Fibroblast of skin of left biceps (primary cell): ENCODE measurements around the gene E2F4.

ENCODE experiments used
- DNase-seq, 2 experiments: peaks; one replicate each; pipeline ENCODE4 v3.0.0-alpha.2; 2013; ENCODE audit warnings: low read depth in 2 of 2

Gene E2F4

DNA sequence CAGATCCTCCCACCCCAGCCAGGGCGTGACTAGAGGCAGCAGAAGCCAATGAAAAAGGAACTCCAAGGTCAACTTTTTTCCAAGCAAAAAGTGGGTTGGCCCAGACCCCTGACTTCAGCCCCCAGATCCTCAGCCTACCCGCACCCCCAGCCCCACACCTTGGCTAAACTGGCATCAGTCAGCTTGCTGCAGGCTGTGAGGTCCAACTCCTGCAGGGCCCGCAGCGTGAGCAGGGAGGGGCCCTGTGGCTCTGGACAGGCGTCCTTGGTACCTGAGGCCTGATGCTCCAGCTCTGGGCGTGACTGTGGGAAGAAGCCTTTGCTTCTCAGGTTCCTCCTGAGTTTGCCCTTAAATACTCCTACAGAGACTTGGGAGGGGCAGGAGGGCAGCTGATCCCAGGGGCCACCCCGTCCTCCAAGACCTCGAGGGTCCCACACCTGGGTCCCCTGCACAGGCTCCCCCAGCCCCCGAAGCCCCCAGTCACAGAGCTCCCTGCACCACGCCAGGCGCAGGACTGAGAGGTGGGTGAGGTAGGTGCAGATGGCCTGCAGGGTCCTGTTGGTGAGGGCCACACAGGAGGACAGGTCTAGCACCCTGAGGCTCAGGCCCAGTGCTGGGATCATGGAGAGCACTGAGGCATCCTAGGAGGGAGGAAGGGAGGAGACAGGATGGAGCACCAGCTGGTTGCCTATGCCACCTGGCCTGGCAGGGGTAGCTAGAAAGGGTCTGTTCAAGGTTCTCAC, 16.4 kb downstream of the E2F4 start:
- DNase-seq, result no peak

DNA sequence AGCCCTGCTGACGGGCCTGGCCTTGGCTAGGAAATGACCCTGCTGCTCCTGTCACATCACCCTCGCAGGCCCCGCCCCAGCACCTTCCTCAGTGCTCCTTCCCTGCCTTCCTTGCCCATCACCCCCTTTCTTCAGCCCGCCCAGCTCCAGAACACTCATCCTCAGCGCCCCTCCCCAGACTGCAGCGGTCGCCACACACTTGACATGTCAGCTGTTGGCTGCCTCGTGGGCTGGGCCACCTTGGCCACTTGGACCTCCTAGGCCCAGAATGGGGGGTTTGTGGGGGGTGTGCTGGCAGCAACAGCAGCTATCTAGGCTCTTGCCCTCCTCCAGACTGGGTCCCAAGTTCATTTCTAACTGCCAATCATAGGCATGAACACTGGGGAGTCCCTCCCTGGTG, 17.6 kb downstream of the E2F4 start:
- no peak for DNase-seq

DNA sequence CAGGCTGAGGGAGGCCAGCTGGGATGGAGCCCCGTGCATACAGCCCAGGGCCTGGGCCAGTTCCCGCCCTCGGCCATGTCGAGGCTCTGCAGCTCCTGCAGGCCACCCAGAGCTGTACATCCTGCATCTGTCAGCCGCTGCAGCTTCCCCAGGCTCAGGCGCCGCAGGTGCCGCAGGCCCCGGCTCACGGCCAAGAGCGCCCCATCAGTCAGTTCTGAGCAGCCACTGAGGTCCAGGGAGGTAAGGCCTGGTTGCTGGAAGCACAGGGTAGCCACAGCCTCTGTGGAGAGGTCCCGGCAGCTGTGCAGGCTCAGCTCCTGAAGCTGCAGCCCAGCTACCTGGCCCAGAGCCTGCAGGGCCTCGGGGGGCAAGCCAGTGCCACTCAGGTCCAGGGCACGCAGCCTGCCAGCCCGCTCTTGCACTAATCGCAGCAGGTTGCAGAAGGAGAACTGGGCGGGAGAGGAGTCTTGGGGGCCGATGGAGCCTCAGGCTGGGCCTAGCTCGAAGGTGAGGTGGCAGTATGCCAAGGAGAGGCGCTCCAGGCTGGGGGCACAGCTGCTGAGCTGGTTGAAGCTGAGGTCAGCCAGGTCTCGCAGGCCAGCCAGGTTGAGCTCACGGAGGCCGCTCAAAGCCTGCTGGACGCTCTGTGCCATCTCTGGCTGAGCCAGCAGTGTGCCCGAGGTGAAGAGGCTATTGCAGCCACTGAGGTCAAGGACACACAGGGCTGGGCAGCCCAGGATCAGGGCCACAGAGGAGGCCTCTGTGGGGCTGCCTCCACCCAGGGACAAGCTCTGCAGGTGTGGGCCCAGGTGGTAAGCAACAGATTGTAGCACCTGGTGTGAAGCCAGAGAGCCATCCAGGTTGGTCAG, 18.3 kb downstream of the E2F4 start:
- DNase-seq, result no peak

DNA sequence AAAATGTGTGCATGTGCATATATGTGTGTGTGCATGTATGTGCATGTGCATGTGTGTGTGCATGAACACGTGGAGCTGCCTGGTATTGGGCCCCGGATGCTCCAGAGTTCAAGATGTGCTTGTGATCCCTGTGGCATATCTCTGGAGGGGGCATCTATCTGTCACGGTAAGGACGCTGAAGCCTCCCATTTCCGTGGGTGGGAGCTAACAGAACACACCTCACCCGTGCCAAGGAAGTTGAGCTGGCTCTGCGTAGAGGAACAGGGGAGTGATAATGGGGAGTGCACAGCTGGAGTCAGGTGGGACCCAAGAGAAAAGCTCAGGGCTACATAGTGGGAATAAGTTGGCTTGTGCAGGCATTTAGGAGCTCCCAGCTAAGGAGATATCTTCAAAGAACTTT, 19.7 kb downstream of the E2F4 start:
- no peak for DNase-seq

DNA sequence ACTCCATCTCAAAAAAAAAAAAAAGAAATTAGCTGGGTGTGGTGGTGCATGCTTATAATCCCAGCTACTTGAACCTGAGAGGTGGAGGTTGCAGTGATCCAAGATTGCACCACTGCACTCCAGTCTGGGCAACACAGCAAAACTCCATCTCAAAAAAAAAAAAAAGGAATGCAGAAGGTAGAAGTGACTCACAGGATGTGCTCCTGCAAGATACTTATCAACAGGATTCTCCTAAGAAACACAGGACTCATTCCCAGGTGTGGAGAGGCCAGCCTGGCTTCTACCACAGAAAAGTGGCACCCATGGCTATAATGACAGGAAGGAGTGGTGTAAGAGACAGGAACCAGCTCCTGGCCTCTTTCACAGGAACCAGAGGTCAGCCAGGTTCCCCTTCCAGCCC, 20.8 kb downstream of the E2F4 start:
- DNase-seq, result no peak

DNA sequence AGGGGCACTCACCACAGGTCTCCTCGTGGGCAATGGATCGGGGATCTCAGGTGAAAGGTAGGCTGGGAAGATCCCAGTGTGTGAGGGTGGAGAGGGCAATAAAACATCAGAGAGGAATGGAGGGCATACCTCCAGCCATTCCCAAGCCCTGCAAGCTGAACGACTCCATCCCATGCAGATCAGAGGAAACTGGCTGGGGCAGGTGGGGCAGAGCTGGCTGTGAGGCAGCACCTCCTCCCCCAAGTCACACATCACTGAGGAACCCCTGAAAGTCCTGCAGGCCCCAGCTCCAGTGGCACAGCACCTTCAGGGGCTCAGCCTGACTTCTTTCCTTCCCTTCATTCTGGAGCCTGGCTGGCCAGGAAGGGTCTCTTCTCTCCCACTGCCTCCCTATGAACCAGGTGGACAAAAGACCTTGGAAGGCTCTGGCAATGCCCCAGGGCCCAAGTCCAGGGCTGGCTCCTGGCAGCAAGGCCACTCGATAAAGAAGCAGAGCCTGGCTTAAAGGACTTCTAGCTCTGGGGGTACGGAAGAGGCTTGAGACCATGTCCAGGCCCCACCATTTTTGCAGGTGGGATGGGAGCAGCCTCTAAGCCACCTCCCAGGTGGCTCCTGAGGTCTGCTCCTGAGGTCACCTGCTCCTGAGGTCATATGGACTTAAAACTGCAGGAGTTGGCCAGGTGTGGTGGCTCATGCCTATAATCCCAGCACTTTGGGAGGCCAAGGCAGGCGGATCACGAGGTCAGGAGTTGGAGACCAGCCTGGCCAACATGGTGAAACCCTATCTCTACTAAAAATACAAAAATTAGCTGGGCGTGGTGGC, 21.5 kb downstream of the E2F4 start:
- no peak for DNase-seq

DNA sequence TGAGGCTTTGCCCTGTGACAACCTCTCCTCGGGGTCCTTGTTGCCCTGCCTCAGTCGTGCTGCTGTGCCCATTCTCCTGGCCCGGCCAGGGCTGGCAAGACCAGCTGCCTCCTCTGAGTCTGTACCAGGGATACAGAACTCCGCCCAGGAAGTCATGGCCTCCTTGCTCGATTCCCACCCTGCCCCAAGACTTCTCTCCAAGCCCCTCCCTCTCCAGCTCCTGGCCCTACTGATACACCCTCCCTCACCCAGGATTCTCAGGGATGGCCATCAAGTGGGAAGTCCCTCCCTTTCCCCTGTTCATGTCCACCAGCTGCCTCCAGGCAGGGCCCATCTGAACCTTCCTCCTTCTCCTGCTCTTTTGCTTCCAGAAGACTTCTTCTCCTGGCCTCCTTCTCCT, 23.8 kb downstream of the E2F4 start:
- no peak for DNase-seq

DNA sequence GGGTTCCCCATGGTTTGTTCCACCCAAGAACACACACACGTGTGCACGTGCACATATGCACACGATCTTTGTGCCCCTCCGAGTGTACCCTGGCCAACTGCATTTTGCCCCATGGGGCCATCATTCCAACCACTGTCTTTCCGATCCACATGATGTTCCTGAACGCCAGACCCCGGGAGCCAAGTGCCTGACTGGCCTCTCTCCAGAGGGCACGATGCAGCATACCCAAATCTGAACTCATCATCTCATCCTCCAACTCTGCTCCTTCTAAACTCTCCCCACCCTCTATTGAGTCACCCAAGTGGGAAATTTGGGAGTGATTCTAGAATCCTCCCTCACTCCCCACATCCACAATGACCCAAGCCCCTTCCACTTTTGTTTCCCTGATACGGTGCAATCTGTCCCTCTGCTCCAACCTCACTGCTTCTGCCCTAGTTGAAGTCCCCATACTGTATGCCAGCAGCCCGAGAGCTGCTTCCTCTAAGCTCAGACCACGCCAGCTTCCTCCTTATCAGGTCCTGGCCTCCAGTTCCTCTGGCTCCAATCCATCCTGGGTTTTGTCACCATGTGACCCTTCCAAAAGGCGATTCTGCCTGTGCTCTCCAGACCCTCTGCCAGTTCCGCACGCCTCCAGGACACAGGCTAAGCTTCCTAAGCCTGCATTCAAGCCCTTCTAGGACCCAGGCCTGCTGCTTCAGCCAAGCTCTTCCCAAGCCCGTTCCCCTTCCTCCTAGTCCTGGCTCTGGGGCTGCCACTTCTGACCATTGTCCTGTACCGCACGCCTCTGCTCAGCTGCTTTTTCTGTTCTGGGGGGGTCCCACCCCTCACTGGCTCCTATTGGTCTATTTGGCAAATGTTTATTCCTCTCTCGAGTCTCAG, 24.9 kb downstream of the E2F4 start:
- DNase-seq, result no peak

DNA sequence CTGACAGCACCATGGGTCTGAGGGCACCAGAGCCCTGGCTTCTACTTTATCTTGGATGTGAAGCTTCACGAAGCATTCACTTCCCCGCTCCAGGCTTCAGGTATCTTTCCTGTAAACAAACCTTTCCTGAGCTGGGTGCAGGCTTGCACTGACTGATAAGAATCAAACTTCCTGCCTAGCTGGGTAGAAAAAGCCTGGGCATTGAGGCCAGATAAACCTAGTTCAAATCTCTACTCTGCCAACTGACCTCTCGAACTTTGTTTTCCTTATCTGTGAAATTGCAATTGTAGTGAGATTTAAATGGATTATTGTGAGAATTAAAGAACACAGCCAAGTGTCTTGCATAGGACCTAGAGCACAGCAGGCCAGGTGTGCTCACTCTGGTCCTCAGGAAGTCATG, 32.0 kb downstream of the E2F4 start:
- no peak for DNase-seq

DNA sequence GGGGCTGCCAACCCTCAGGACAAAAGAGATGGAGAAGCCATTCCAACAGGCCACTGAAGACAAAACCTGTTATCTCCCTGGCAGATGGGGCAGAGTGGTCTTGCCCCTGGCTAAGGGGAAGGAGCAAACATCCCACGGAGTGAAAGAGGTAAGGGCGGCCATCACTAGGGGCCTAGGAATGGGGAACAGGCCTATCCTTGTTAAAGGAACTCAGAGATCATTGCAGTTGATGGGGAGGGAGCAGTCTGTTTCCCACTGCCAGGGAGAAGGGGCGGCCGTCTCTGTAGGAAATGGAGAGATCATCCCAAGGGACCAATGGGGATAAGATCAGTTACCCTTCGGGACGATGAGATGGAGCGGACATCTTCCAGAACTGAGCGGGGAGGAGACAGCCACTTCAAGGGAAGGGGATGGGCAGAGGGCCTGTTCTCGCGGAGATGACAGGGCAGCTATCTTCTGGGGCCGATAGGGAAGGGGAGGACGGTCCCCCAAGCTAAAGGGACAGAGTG, 34.4 kb downstream of the E2F4 start:
- no peak for DNase-seq

DNA sequence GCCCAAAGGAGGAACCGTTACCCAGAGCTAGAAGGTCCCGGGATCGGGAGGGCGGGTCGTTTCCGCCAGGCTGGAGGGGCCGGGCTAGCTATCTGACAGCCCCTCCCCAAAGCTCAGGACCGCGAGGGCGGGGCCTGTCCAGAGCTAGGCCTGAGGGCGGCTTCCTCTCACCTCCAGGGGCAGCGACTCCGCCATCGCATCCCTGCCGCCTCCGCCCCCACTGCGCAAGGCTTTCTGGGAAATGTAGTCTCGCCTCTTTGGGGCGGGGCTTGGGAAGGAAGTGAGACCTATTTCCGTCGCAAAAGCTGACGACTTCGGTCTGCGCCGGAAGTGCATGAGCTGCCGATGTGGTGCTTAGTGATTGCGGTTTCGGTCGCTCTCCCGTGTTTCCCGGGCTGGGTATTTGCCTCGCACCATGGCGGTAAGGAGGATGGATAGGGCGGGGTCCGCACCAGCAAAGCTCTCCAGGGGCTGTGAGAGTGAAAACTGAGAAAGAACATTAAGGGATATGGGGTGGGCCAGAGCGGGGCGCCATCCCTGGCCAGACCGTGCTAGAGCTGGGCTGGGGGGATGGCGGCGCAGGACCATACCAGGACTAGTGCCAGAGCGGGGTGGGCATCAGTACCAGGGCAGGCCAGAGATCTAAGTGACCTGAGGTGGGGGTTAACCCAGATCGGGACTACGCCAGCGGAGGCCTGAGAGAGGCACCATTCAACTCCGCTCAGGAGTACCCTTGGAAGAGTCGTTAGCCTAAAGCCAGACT, 35.0 kb downstream of the E2F4 start, which contains the start of gene TMEM208:
Gene TMEM208, plus strand, starts transcription at position 327 of the 763 bp plus-strand sequence. Its CDS starts 89 bp downstream, at position 416.
- DNase-seq, result peak; percentile 95 to 96

DNA sequence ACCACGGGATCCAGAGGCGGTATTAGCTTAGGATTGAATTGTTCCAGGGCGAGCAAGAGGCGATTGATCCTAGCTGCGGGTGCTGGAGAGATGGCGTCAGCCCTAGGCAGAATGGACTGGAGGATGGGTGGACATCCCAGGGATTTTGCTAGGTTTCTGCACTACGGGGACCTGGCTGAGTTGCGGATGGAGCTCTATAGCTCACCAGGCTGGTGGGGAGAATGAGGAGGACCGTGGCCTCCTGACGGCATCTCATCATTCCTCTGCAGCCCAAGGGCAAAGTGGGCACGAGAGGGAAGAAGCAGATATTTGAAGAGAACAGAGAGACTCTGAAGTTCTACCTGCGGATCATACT, 35.6 kb downstream of the E2F4 start:
- no peak for DNase-seq

DNA sequence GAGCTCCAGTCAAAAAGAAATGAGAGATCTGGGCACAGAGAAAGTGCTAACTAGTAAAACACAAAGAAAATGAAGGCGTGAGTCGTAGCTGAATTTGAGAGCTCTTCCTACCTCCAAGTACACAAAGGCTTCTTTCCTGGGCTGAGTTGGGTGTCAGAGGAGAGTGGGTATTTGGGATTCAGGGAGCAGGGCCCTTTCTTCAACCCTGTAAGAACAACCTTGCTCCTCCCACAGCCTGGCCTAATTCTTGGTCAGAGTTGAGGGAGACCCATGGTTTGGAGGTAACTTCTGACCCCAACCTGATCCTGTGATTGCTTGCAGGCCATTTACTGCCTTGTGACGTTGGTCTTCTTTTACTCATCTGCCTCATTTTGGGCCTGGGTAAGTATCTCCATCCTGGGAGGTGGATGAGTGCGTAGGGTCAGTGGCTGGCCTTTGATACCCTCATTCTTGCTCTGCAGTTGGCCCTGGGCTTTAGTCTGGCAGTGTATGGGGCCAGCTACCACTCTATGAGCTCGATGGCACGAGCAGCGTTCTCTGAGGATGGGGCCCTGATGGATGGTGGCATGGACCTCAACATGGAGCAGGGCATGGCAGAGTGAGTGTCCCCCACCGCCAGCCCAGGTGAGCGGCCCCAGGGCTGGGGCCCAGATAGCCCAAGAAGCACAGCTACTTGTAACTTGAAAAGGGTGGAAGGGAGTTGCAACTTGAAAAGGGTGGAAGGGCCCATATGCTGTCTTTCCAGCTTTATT, 36.3 kb downstream of the E2F4 start:
- DNase-seq, result no peak

DNA sequence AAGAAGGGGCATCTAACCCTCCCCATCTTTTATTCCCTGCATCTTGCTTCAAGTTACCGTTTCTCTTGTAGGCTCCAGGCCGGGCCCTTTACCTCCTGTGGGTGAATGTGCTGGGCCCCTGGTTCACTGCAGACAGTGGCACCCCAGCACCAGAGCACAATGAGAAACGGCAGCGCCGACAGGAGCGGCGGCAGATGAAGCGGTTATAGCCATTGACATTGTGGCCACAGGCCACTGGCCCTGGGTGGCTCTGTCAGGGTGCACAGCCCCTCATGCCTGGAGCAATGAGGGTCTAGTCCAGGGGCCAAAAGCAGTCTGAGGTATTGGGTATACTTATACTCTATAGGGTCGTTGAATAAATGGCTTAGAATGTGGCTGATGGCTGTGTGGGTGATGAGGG, 37.0 kb downstream of the E2F4 start:
- DNase-seq, result no peak

DNA sequence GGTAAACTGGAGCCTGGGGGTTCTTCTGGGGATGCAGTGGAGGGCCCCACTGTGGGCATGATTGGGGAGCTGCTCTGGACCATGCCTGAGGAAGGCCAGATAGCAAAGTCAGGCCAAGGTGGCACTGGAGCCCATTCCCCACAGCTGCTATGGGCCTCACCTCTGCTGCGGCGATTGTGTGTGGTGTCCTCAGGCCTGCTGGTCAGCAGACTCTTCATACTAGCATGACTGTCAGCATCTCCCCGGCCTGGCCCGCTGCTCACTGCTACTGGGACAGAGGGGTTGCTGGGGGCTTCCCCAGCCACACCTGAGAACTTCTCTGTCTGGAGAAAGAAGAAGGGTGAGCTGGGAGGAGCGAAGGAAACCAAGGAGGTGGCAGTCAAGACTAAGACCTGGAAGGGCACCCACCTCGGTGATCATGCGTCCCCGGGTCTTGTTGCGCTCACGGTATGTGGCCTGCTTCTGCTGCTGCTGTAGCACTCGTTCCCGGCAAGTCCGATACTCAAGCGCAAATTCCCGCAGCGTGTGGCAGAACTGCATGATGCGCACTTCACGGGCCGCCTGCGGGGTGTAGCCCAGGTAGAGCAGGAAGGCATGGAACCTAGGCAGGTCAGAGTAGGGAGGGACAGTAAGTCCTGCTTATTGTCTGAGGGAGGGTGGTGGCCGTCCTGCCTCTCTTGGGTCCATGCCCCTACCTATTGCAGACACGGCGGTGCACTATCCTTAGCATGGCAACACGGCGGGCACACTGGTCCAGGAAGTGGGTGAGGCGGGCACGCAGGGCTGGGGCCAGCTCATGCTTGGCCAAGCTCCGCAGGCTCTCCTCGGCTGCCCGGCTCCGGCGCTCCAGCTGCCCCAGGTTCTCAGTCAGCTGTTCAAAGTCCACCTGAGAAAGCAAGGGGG, 38.2 kb downstream of the E2F4 start:
- no peak for DNase-seq

DNA sequence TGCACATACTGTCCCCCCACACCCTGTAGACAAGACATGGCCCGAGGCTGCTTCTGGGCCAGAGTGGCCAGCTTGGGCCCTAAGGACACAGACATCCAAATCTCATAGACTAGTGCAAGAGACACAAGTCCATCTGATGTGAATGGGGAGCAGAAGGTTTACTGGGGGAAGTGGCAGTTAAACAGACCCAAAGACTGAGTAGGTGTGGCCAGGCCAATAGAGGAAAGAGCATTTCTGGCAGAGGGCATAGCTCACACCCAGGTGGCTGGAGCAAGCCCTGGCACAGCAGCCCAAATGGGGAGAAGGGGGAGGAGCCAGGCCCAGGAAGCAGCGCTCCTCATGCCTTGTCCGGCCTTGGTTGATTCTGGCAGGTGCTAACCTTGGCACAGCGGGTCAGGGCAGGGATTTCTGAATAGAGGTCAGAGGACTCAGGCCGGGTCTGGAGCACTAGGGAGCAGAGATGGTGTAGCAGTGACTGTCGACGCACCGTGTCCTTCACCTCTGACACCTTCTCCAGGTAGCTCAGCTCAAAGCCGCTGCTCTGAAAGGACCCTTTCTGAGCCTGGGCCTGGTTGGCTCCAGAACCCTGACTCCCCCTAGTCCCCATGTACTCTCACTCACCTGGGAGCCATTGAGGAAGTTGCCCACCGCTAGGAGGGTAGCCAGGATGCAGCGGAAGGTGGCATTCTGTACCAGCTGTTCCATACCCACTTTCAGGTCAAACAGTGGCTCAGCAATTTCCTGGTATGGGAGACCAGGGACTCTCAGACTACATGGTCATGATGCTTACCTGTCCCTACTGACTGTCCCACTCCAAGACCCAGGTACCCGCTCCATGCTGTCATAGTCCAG, 39.1 kb downstream of the E2F4 start:
- no peak for DNase-seq

DNA sequence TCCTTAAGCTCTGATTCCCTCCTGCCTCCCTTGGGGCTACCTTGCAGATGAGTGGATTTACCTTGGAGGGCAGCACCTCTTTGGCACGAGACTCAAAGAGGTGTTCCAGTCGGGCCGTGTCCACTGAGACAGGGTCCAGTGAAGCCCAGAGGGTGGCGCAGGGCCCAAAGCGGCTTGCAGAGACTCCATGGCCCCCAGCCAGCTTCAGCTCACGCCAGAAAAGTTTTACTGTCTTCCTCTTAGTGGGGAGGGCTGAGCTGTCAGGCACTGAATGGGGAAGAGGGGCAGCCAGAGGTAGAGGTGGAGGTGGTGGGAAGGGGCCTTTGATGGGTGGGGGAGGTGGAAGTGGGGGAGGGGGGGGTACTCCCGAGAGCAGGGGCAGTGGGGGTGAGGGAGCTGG, 41.6 kb downstream of the E2F4 start:
- DNase-seq, result no peak

DNA sequence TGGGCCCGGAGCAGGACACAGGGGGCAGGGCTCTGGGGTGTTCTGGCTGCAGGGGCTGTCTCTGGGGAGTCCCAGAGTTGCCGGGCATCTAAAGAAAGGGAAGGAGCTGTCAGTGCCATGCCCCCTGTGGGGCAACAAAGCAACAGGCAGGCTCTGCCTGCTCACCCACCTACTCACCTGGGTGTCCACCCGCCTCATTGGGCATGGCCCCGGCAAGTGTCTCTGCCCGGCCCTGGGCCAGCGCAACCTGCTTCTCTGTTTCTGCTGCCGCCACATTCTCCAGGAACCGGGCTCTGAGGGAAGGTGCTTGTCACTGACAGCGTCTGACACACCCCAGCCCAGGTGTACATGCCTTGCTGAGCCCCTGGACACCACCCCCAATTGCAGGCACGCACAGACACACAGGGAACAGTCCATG, 42.2 kb downstream of the E2F4 start:
- no peak for DNase-seq
